OCI-LY7 (cell line): ENCODE results near the gene TNS3. TPM values are rescaled to one million over a fixed set of nuclear protein-coding genes. Genes with fewer than 3 reads are reported as not detected.

ENCODE experiments used
- BruUV-seq: library from RNA; stranded (reverse); fragments of 400-500 nt; replicated peaks from 2 replicates; lab custom pipeline; 2021; lab: Mats Ljungman, UMichigan
- CTCF ChIA-PET: fragments of 300-600 bp; sonication (Branson Sonifier 250); formaldehyde crosslinking; loops from one replicate; lab custom pipeline; 2022; ENCODE audit warnings: antibody characterized with exemption; ENCODE audit not compliant: unreplicated experiment; lab: Charles Lee
- POLR2A ChIA-PET: fragments of 300-600 bp; sonication (Branson Sonifier 250); formaldehyde crosslinking; loops from one replicate; lab custom pipeline; 2022; ENCODE audit warnings: antibody characterized with exemption; lab: Charles Lee
- DNase-seq: peaks from one replicate; pipeline ENCODE4 v3.0.0-alpha.2; 2015; ENCODE audit warnings: low spot score
- H2AFZ ChIP-seq: fragments of 200-600 bp; sonication (generic), shearing (Covaris generic); 2 replicates; pipeline ENCODE4 v1.6.1; 2014; ENCODE audit warnings: mild to moderate bottlenecking, antibody characterized with exemption, low read length, moderate library complexity
- H3K27ac ChIP-seq: fragments of 200-600 bp; sonication (generic); 2 replicates; pipeline ENCODE4 v1.5.1; 2014; ENCODE audit warnings: mixed run types, low read depth, mild to moderate bottlenecking, moderate library complexity, low read length, inconsistent platforms; ENCODE audit not compliant: poor library complexity, severe bottlenecking
- H3K36me3 ChIP-seq: fragments of 200-600 bp; sonication (generic); 2 replicates; pipeline ENCODE4 v1.6.1; 2014; ENCODE audit warnings: mild to moderate bottlenecking, antibody characterized with exemption, low read length, moderate library complexity, mixed read lengths; ENCODE audit not compliant: insufficient read depth
- H3K4me1 ChIP-seq: fragments of 200-600 bp; sonication (generic); 2 replicates; pipeline ENCODE4 v1.5.1; 2014; ENCODE audit warnings: mild to moderate bottlenecking, low read length; ENCODE audit not compliant: insufficient read depth, poor library complexity, severe bottlenecking
- H3K4me2 ChIP-seq: fragments of 200-600 bp; sonication (generic); 2 replicates; pipeline ENCODE4 v1.6.1; 2014; ENCODE audit warnings: mild to moderate bottlenecking, low read length
- H3K4me3 ChIP-seq: fragments of 200-600 bp; sonication (generic); 2 replicates; pipeline ENCODE4 v1.5.1; 2014; ENCODE audit warnings: mild to moderate bottlenecking, low read depth, low read length; ENCODE audit not compliant: poor library complexity, severe bottlenecking
- H3K79me2 ChIP-seq: fragments of 200-600 bp; sonication (generic); 2 replicates; pipeline ENCODE4 v1.6.1; 2016; ENCODE audit warnings: low read depth, mild to moderate bottlenecking, low read length, moderate library complexity, mixed read lengths; ENCODE audit not compliant: insufficient read depth
- H3K9me2 ChIP-seq: fragments of 200-600 bp; sonication (generic); 2 replicates; pipeline ENCODE4 v1.6.1; 2016; ENCODE audit warnings: mild to moderate bottlenecking, low read length, mixed read lengths; ENCODE audit not compliant: insufficient read depth
- H3K9me3 ChIP-seq: fragments of 200-600 bp; sonication (generic); 2 replicates; pipeline ENCODE4 v1.6.1; 2014; ENCODE audit warnings: mild to moderate bottlenecking, mixed run types, low read length, mixed read lengths
- H4K20me1 ChIP-seq: fragments of 200-600 bp; sonication (generic); 2 replicates; pipeline ENCODE4 v1.6.1; 2014; ENCODE audit warnings: mild to moderate bottlenecking, antibody characterized with exemption, low read length, moderate library complexity, mixed read lengths; ENCODE audit not compliant: insufficient read depth
- CTCF ChIP-seq: fragments of 200-600 bp; sonication (generic); conservative IDR thresholded peaks from 2 replicates; pipeline ENCODE4 v1.5.1; 2014; ENCODE audit warnings: mild to moderate bottlenecking, antibody characterized with exemption, low read length, moderate library complexity, mixed read lengths
- EZH2phosphoT487 ChIP-seq: fragments of 200-600 bp; sonication (generic); IDR thresholded peaks from 2 replicates; pipeline ENCODE4 v1.6.1; 2018; ENCODE audit warnings: low read depth, borderline replicate concordance, mild to moderate bottlenecking, mixed run types, antibody characterized with exemption, low read length, moderate library complexity, mixed read lengths
- intact Hi-C: fragments of 100-400 bp; cut with micrococcal nuclease; formaldehyde crosslinking; loops from one replicate; pipeline ENCODE4 v1.10.0; 2022; ENCODE audit not compliant: unreplicated experiment
- total RNA-seq, 2 experiments: library from RNA; depleted of rRNA in 1 of 2; stranded (reverse); fragments of >200 nt in 1 of 2; shearing (Covaris generic) in 1 of 2; gene quantifications; 2 replicates each; pipeline ENCODE4 v1.2.3, GENCODE V29; 2014 to 2022

Gene TNS3
- total RNA-seq, 2 experiments from 2014 or later: 9.5 to 42.1 TPM

GRCh38 chr7:47576866-47577306, 5.0 kb downstream of the TNS3 start:
- Histone ChIP-seq H3K4me2 (peak overlapping the region; percentile 63), H3K4me3 (peak overlapping the region; percentile 15), H3K9me3 (no peaks in the 10 kb centered on the region), H2AFZ (no peak overlapping the region), H3K79me2 (peaks cover 30% of the 10 kb centered on the region; the same call in 1 of the 2 replicates), H3K4me1 (peaks cover 80% of the 10 kb centered on the region), H3K27ac (peak overlapping the region; percentile 75), H4K20me1 (no peaks in the 10 kb centered on the region), H3K36me3 (peaks cover 6% of the 10 kb centered on the region; the same call in 1 of the 2 replicates), H3K9me2 (no peaks in the 10 kb centered on the region)
- BruUV-seq: no TSS peak
- intact Hi-C loops: loop anchor here (5.0 kb wide), 1 partner anchor 80 kb away; no protein-coding TSS in a partner anchor
- ChIA-PET CTCF (interaction anchor here (0.8 kb wide), 1 partner anchor 81 kb away, joined by 3 read pairs; no protein-coding TSS in a partner anchor), POLR2A (interaction anchor here (0.8 to 1.6 kb wide), 4 partner anchors 9 to 93 kb away, joined by 3 to 5 read pairs (median 4); no protein-coding TSS in a partner anchor)
- TF ChIP-seq CTCF: no peak
- TF ChIP-seq EZH2phosphoT487: no peak
- DNase-seq: no peak

GRCh38 chr7:47576031-47576865, 5.7 kb downstream of the TNS3 start:
- Histone ChIP-seq H3K79me2 (peaks cover 30% of the 10 kb centered on the region; the same call in 1 of the 2 replicates), H3K4me3 (peak overlapping the region; percentile 16), H3K4me1 (peaks cover 84% of the 10 kb centered on the region), H3K36me3 (peaks cover 6% of the 10 kb centered on the region; the same call in 1 of the 2 replicates), H3K27ac (peak overlapping the region; percentile 75), H3K9me2 (no peaks in the 10 kb centered on the region), H3K4me2 (peak overlapping the region; percentile 63), H3K9me3 (no peaks in the 10 kb centered on the region), H4K20me1 (no peaks in the 10 kb centered on the region), H2AFZ (peak overlapping the region; percentile 39)
- peak; percentile 60 for DNase-seq
- TF ChIP-seq EZH2phosphoT487 (no peak), CTCF (no peak)
- POLR2A ChIA-PET: interaction anchor here (1.1 to 1.7 kb wide), 6 partner anchors 11 to 175 kb away, joined by 3 to 8 read pairs (median 4); no protein-coding TSS in a partner anchor
- intact Hi-C loops: loop anchor here (5.0 kb wide), 1 partner anchor 79 kb away; no protein-coding TSS in a partner anchor
- BruUV-seq: no TSS peak
- CTCF ChIA-PET: interaction anchor here (2.2 kb wide), 1 partner anchor 25 kb away, joined by 6 read pairs; no protein-coding TSS in a partner anchor
